Prostate gland (tissue), 2 donors: ENCODE data around the gene CD300E.

Experiments
- CTCF ChIP-seq, 4 experiments: fragments of 200-600 bp in 2 of 4; fragments of 450-650 bp in 2 of 4; sonication (generic) in 2 of 4; IDR thresholded peaks; 1 replicate in 3 of 4; 2 replicates in 1 of 4; pipeline ENCODE4 v1.5.1; 2016 to 2019; ENCODE audit warnings: antibody characterized with exemption in 4 of 4, mild to moderate bottlenecking in 2 of 4, moderate library complexity in 2 of 4
- POLR2A ChIP-seq: fragments of 450-650 bp; IDR thresholded peaks from one replicate; pipeline ENCODE4 v1.6.1; 2016; ENCODE audit warnings: antibody characterized with exemption, mild to moderate bottlenecking
- POLR2AphosphoS5 ChIP-seq: sonication (generic); formaldehyde crosslinking; IDR thresholded peaks from one replicate; pipeline ENCODE4 v1.6.1; 2017; ENCODE audit warnings: antibody characterized with exemption

- TF ChIP-seq POLR2A (no peak), CTCF (IDR thresholded peaks at IDR 0.05) (no peak), POLR2AphosphoS5 (no peak)
Observed at GRCh38 chr17:74624131-74624530, 593 bp upstream of the CD300E start.
